NK-92 treated with Interleukin-12 subunit alpha and Interleukin-12 subunit beta, amount 100 ng/mL, for 24 hours (cell line): ENCODE data around the gene TRIO.
A peak's percentile ranks its signal among the peaks of the same experiment; 100 is the strongest.

Experiments
- DNase-seq: peaks from one replicate; lab custom pipeline; 2025; lab: John Stamatoyannopoulos, UW

The TRIO gene

DNA sequence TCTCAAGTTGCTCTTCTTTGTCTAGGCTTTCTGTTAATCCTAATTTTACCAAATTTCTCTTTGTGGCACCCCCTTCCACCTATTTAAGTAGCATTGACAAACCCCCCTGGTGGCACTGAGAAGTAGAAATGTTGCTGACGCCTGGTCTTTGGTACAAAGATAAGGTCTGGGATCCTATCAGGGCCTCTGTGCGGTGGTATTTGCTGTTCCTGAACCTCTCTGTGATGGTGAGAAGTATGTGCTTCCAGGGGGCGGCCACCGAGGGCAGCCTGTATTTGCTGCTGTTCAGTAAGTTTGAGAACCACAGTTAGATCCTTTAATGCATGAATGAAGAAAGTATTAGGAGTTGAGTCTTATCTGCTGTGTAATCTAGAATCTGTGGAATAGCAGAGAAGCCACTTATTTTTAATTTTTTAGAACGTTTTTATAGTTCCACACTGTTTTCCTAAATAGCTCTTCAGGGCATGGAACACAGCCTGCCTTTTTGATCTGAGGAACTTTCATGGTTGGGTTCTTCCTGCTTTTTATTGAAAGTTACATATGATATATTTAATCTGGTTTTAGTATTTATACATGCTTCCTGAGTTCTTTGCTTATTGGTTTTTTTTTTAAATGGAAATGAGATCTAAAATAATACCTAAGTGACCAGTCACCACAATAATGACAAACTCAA is 124.2 kb downstream of the TRIO start:
- no peak for DNase-seq

DNA sequence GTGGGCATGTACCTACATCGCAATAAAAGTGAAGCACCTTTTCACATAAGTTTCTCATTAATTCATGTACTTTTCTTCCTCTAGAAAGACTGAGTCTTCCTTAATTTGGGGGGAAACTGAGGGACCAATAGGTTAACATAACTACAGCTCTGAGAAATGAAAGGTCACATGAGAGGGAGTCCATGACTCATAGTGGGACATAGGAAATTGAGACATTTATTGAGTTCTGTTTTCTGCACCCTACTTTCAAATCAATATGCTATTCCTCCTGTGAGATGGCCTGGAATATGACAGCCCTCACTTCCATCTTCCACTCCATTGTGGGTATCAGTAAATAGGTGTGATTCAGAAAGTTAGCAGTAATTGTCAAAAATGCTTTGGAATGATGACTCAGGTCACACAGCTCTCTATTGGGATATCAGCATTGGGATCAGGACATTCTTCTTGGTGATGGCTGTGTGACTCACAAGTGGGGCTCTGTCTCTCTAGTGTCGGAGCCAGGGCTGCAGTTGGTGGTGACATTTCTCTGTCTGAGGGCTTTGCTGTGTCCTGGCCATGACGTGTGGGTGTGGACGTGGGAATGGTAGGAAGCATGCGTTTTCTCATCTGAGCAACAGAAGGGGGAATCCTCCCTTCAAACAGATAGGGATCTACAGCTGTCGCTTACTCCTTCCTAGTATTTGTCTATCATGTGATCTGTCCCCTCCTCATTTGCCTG is 125.0 kb downstream of the TRIO start:
- no peak for DNase-seq

DNA sequence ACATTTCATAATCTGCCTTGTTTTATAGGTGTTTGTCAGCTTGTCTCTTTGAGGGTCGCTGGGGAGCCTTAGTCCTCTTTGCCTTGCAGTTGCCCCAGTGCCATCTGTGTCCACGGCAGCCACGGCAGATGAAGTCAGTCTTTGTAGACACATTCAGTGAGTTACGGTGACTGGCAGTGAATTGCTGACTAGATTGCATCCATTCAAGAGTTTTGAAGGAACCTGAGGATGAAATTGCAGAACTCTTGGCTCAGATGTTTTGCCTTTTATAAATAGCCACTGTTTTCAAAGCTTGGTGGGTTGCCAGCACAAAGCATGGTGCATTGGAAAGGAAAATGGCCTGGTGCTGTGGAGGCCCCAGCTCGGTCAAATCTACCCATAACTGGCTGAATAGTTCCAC is 125.6 kb downstream of the TRIO start:
- DNase-seq = no peak

DNA sequence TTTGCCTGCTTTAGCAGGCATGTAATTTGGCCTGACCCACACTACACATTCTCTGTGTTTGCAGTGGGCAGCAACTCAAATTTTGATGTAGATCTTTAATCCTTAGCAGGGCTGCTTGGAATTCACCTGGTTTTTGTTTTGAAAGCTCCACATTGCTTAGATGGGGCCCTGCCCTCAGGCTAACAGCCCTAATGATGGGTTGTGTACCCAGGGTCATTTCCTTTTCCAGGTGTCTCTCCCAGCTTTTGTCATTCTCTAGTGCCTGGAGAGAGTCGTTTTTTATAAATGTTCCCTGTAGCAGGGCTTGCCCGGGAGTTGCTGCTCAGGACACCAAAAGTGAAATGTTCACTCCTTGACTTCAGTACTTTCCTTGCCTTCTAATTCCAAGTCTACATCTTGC is 126.3 kb downstream of the TRIO start:
- DNase-seq = no peak

DNA sequence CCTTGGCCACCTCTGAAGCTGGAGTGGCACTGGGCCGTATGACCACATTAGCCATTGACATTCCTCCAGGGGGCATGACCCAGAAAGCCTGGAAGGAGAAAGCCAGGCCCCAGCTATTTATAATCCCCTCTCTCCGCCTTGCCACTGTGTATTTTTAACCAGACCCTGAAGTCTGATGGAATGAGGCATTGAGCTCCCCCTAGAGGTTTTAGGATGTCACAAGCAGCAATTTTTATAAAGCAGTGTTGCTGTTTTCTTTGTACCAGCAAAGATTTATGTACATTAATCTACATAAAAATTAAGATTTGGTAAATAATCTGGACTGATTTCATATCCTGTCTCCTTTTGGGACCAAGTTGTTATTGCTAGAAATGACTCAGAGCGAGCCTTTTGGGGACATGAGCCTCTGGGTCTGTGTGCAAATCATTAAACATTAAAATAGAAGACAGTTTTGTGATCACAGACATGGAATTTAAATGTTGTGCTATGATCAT is 127.1 kb downstream of the TRIO start:
- no peak for DNase-seq

DNA sequence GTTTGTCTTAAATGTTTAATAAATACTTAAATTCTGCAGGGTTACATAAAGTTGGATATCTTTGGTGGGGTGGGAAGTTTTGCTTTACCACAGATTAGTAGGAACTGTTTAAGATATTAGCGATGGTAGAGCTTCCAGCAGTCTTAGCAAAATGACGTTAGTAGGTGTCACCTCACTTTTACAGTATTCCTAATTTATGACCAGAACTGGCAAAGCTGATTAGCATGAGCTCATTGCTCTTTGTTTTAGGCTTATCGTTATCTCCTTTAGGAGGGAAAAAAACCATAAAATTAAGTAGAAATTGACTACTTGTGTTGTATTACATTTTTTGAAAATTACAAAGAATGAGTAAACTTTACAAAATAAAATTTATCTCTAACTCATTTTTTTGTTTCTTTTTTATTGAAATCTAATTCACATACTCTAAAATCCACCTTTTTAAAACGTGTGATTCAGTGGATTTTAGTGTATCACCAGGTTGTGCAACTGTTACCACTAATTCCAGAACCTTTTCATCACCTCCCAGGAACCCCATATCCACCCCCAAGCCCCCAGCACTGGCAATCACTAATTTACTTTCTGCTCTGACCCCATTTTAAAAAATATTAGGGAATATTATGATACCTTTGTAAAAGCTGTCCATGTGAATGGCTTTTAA is 129.5 kb downstream of the TRIO start:
- no peak for DNase-seq

DNA sequence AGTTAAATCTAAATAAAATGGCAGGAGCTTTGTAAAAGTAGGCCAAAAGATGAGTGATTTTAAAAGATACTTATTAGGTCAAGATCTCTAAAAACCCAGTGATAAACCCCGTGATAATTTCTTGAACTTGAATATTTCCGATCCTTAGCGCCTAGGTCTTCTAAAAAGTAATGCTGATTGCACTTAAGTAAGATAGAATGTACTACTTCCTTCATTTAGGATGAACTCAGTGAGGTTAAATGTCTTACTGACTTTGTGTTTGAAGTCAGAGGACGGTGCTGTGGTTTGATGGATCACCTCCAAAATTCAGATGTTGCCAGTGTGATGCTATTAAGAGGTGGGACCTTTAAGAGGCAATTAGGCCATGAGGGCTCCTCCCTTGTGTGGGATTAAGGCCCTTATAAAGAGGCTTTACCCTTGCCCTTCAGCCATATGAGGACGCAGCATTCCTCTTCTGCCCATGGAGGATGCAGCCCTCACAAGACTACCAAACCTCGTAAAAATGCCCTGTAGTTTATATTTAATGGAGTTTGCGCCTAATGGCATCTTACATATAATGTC is 130.1 kb downstream of the TRIO start:
- no peak for DNase-seq

DNA sequence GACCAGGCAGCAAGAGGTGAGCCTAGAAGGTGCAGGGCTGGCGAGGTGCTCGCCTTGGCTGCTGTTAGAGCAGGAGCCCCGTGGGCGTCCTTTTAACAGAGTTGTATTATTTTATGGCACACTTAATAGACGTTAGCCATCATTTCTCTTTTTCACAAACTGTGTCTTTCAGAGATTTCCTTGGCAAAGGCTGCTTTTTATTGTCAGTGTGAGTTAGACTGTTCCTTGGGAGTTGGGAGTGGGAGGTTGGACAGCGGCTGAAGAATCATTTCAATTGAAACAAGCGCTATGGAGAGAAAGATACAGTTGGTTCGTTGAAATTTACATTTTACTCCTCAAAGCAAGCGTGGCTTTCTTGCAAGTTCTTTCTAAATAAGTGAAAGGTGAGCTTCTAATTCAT is 133.2 kb downstream of the TRIO start:
- no peak for DNase-seq

DNA sequence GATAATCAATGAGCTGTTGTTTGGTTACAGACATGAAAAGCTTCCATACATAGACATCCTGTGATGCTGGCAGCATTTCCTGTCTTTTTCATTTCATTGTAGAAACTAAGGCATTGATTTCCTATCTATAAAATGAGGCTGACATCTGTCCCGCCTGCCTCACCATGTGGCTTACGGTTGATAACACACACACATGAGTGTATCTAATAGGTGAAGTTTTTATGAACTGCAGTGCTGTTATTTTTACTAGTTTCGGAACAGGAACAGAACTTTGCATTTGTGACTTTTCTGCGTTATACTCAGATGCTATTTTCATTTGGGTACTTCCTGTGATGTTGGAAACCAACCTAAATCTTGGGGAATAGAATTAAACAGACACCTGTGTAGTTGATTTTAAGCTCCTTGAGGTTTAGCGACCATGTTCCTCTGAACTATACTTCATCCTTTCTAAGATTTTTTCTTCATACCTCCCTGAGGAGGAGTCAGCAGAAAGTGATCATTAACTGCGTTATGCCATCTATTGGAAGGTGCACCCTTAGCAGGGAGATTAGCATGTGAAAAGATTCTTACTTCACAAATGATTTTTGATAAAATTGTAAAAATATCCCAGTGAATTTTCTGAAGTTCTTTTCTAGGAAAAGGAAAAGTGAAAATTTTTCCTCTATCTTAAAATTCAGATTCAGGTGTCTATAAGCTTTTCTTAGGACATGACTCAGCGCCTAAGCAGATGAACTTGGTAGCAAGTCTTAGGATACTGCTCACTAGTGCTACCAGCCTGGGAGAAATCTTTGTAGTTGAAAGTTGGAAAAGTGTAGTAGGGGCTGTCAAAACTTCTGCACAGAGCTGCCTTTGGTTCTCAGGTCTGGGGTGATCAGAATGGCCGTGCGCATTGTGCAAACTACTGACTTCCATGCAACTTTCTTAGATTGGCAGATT is 134.5 kb downstream of the TRIO start:
- no peak for DNase-seq

DNA sequence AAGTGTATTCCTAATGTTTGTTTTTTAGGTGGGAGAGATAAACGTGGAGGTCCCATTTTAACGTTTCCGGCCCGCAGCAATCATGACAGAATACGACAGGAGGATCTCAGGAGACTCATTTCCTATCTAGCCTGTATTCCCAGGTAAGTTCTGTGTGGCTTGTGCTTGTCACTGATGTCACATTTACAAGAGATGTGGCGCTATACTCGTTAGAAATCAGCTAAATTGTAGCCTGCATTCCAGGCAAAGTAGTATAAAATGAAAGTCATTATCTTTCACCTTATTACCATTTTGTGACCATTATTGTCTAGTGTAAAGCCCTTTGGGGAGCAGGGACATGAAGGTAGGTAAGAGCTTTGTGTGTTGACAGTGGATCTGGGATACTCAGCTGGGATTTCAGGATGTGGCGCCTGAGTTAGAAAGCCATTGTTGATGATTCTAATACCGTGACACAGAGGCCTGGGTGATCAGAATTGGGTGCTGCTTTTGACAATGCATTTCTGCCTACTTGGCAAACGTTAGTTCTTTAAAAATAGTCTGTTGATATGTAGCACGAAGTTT is 137.2 kb downstream of the TRIO start:
- no peak for DNase-seq

DNA sequence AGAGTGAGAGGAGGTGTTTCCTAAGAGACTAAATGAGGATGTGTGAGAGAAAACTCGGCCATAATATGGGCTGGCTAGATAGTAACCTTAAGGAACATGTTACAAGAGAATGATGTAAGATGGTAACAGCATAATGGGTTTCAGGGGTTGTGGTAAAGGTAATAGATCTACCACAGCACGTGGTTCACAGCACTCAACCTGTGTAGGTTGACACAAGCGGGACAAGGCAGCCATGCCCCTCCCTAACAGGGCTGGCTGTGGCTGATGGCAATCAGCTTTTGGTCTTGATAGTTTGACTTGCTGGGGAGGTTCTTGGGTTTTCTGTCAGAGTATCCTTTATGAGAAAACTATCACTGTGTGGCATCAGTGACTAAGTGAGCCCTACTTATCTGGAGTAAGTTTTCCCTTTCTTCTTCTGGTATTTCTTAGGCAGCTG is 138.6 kb downstream of the TRIO start:
- DNase-seq = peak; percentile 43

DNA sequence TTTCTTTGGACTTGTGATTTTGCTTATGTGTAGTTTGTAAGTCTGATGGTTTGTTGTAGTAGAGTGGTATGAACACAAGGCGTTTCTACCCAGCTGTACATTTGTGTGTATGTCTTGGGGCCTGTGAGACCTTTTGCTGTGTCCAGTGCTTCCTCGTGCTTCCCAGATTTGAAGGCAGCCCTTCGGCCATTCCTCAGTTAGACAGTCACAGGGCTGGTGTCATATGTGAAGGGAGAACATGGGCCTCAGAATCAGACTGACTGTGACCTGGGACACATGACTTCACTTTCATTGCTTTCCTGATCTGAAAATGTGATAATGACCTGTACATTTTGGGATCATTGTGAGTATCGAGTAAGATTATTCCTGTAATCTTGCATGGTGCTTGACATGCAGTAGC is 140.0 kb downstream of the TRIO start:
- no peak for DNase-seq

DNA sequence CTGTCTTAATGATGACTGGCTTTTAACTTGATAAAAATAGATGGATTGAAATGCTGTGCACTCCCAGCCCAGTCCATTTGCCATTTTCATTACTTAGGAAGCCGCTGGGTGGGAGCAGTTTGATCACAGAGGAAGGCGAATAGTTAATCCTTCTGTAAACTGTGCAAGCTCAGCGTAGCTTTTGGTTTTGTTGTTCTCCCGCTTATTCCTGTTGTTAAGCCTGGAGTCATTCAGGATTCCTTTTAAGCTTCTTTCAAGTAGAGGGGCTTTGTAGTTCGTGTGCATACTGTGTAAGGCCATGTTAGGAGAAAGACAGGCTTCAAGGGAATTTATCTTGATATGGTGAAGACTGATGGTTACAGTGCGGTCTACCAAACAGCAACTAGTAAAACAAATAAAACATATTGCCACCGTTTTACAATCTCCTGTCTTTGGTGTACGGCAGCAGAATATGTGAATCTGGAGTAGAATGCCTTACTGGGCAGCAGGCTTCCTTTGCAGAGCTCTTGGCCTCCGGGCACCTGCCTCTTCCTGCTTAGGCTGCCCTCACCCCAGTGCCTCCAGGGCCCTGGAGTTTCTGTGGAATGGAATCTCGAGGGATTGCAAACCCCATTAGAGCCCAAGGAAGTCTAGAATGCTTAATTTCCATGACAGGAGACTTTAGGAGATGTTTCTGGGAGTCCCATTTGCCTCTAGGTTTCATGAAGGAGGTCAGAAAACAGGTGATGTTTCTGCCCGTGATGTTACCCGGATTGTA is 141.4 kb downstream of the TRIO start:
- no peak for DNase-seq

DNA sequence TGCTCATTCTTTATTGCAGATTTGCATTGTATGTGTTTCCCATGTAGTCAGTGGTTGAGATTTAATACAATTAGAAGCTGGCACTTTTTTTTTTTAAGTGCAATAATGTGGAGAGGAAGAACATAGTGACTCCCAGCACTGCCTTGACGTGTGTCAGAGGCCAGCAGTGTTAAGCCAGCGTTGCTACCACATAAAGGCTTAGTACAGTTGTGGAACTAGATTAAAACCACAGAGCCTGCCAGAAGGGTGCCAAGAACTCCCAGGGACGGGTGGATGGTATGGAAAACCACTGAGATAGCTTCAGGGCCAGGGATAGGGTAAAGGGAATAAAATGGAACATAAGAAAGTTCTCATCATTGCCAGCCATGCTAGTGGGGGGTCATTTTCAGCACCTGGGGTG is 142.9 kb downstream of the TRIO start:
- no peak for DNase-seq

DNA sequence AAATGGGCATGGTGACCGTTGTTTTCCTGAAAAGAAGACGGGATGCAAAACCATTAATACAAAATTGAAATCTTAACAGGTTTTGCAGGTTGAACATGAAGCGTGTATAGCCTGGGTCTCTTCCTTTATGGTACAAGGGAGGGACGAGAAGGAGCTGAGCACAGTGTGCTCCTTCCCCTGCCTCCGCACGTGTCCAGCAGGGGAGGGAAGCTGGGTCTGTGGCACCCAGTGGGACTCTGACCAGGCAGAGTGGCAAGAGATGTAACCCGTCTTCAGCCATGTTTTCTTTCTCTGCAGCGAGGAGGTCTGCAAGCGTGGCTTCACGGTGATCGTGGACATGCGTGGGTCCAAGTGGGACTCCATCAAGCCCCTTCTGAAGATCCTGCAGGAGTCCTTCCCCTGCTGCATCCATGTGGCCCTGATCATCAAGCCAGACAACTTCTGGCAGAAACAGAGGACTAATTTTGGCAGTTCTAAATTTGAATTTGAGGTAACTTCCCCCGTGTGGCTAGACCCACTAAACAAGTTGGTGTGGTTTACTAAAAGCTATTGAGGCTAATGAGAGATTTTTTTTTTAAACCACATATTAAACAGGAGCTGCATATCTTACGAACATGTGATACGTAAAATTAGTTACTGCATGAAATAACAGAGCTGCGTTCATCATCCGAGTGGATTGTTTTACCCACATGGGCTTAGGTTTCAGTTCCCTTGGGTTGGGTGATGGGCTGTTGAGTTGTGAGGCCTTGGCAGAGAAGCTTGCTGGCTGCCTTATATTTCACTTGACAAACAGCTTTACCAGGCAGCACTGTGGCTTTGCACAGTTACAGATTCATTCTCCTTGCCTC is 143.7 kb downstream of the TRIO start:
- DNase-seq = no peak

DNA sequence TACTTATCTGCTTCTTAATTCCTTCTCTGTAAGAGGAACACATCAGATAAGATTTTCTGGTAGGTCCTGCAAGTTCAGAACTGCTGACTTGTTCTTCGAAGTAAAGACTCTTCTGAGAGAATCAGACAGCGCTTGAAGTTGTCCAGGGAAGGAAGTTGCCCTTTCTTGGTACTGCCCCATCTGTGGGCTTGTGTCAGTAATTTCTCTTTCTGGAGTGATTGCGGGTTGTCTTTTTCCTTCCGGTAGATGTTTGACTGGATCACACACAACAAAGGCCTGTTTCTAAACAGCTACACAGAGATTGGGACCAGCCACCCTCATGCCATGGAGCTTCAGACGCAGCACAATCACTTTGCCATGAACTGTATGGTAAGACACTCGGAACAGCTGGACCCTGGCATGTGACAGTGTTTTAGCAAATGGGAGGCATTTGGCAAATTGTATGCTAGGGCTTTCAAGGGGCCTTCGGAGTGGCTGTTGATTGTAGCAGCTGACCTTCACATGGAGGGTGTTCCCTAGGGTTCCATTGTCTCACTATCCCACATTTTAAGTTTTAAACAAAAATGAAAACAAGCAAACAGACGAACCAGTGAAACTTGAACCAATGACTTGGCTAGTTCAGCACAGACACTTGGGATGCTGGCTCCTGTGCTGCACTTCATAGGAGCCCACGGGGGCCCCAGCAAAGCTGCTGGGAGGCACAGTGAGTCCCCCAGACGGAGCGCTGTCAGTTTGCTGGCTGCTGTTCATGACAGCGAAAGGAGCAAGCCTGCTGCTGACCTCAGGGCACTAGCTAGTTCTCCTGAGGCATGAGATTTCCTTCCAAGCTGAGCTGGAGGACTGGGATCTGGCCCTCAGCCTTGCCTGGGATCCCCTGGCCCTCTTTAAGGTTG is 149.9 kb downstream of the TRIO start:
- DNase-seq = no peak

DNA sequence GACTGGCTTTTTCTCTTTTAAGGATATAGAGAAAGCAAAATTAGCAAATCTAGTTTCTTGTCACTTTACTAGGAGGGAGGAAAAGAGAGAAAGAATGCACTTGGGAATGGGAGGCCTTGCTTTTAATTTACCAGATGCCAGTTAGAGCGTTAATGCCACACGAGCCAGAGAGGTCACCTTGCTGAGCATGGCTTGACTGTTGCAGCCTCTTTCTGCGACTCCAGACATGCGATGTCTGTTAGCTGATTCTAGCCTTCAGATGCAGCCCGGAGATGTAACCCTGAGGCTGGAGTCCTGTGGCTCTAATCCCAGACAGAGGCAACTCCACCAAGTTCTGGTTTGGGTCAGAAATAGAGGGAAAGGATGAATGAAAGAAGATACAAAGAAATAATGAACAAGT is 152.5 kb downstream of the TRIO start:
- no peak for DNase-seq

DNA sequence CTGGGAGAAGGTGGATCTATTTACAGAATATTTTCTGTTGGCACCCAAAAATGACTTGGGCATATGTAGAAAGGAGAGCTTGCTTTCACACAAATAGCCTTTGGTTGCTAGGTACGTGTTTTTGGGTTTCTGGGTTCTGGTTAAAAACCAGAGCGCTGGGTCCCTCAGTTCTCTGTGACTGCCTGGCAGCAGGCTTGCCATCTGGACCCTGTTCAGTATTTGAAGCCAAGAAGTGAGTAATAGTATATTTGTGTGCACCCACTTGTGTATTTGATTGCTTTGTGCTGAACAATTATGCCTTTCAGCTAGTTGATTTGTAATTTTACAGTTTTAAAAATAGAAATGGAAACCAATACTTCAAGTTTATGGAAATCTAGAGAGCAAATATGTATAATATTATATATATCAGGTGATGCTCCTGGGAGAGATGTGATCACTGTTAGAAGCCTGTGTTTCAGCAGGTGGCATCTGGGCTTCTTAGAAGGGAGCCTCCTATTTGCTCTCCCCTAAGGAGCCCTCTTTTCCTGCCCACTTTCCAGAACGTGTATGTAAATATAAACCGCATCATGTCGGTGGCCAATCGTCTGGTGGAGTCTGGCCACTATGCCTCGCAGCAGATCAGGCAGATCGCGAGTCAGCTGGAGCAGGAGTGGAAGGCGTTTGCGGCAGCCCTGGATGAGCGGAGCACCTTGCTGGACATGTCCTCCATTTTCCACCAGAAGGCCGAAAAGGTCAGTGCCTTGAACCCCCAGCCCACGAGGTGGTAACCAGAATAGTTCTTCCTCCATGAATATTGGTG is 153.6 kb downstream of the TRIO start:
- DNase-seq = no peak
